Neural cell (in vitro differentiated cells): Measurements from ENCODE around the gene CDON. TPM values are rescaled to one million over a fixed set of nuclear protein-coding genes. Genes with fewer than 3 reads are reported as not detected.

ENCODE experiments used
- H2AFZ ChIP-seq: fragments of 200-600, 300-800 bp; sonication (generic), shearing (Covaris generic); 2 replicates; pipeline ENCODE4 v1.6.0; 2014; ENCODE audit warnings: low read depth, mild to moderate bottlenecking, antibody characterized with exemption, low read length, moderate library complexity
- H3F3A ChIP-seq: fragments of 200-600 bp; shearing (Covaris generic); 2 replicates; pipeline ENCODE4 v1.6.1; 2016; ENCODE audit warnings: mild to moderate bottlenecking, moderate library complexity, mixed read lengths, antibody characterized with exemption, low read length; ENCODE audit not compliant: insufficient read depth, poor library complexity, severe bottlenecking
- H3K27ac ChIP-seq: fragments of 200-600, 300-800 bp; sonication (generic), shearing (Covaris generic); 2 replicates; pipeline ENCODE4 v1.5.1; 2014; ENCODE audit warnings: mild to moderate bottlenecking, low read length, moderate library complexity
- H3K27me3 ChIP-seq: fragments of 300-800, 200-600 bp; sonication (generic), shearing (Covaris generic); 2 replicates; pipeline ENCODE4 v1.6.0; 2014; ENCODE audit warnings: mild to moderate bottlenecking, low read depth, low read length, moderate library complexity; ENCODE audit not compliant: insufficient read depth
- H3K36me3 ChIP-seq: fragments of 300-800, 200-600 bp; sonication (generic), shearing (Covaris generic); 2 replicates; pipeline ENCODE4 v1.5.1; 2014; ENCODE audit warnings: mild to moderate bottlenecking, antibody characterized with exemption, low read length, moderate library complexity; ENCODE audit not compliant: insufficient read depth
- H3K4me2 ChIP-seq: fragments of 300-800, 200-600 bp; sonication (generic), shearing (Covaris generic); 2 replicates; pipeline ENCODE4 v1.6.0; 2014; ENCODE audit warnings: mild to moderate bottlenecking, low read length
- H3K4me3 ChIP-seq: fragments of 300-800, 200-600 bp; sonication (generic), shearing (Covaris generic); 2 replicates; pipeline ENCODE4 v1.5.1; 2014; ENCODE audit warnings: mild to moderate bottlenecking, low read length, moderate library complexity
- H3K79me2 ChIP-seq: fragments of 200-600 bp; shearing (Covaris generic); replicated peaks from 2 replicates; pipeline ENCODE4 v1.6.0; 2014; ENCODE audit warnings: mild to moderate bottlenecking, low read length, moderate library complexity; ENCODE audit not compliant: insufficient read depth
- H3K9ac ChIP-seq: fragments of 300-800, 200-600 bp; sonication (generic), shearing (Covaris generic); 2 replicates; pipeline ENCODE4 v1.6.1; 2016; ENCODE audit warnings: mild to moderate bottlenecking, low read length, mixed read lengths
- H3K9me2 ChIP-seq: fragments of 200-600 bp; shearing (Covaris generic); 2 replicates; pipeline ENCODE4 v1.6.1; 2016; ENCODE audit warnings: mild to moderate bottlenecking, low read length, mixed read lengths; ENCODE audit not compliant: insufficient read depth
- H3K9me3 ChIP-seq: fragments of 200-600, 300-800 bp; sonication (generic), shearing (Covaris generic); 2 replicates; pipeline ENCODE4 v1.6.1; 2016; ENCODE audit warnings: mild to moderate bottlenecking, mixed run types, low read length, moderate library complexity, mixed read lengths
- H4K20me1 ChIP-seq: fragments of 200-600 bp; shearing (Covaris generic); 2 replicates; pipeline ENCODE4 v1.6.1; 2016; ENCODE audit warnings: mild to moderate bottlenecking, mixed run types; ENCODE audit not compliant: insufficient read depth
- EP300 ChIP-seq: fragments of 450-650 bp; conservative IDR thresholded peaks from 2 replicates; pipeline ENCODE4 v1.6.1; 2014; ENCODE audit warnings: antibody characterized with exemption, mild to moderate bottlenecking, moderate library complexity; ENCODE audit not compliant: poor library complexity, severe bottlenecking
- EZH2 ChIP-seq: fragments of 200-600, 300-800 bp; shearing (Covaris generic), sonication (generic); IDR thresholded peaks from 2 replicates; pipeline ENCODE4 v1.6.1; 2014; ENCODE audit warnings: antibody characterized with exemption, low read length, borderline replicate concordance, mild to moderate bottlenecking; ENCODE audit not compliant: insufficient read depth, poor library complexity, severe bottlenecking
- MXI1 ChIP-seq: fragments of 450-650 bp; conservative IDR thresholded peaks from 2 replicates; pipeline ENCODE4 v1.6.1; 2014; ENCODE audit warnings: antibody characterized with exemption, mild to moderate bottlenecking; ENCODE audit not compliant: poor library complexity, severe bottlenecking
- POLR2AphosphoS5 ChIP-seq: IDR thresholded peaks from 2 replicates; pipeline ENCODE4 v1.6.1; 2012
- RAD21 ChIP-seq: fragments of 450-650 bp; conservative IDR thresholded peaks from 2 replicates; pipeline ENCODE4 v1.6.1; 2014; ENCODE audit warnings: antibody characterized with exemption, mild to moderate bottlenecking, moderate library complexity
- SMC3 ChIP-seq: fragments of 450-650 bp; conservative IDR thresholded peaks from 2 replicates; pipeline ENCODE4 v1.6.1; 2014; ENCODE audit warnings: antibody characterized with exemption, mild to moderate bottlenecking, moderate library complexity; ENCODE audit not compliant: poor library complexity
- TAF1 ChIP-seq: IDR thresholded peaks from 2 replicates; pipeline ENCODE4 v1.6.1; 2012; ENCODE audit warnings: low read depth
- polyA plus RNA-seq: library from polyadenylated mRNA; depleted of rRNA; stranded (reverse); fragments of >200 nt; gene quantifications from 2 replicates; pipeline ENCODE4 v1.2.3, GENCODE V29; 2014
- TF ChIP-seq, protein P1 (sequence below): IDR thresholded peaks from 2 replicates; pipeline ENCODE4 v1.6.1; 2012; ENCODE audit warnings: borderline replicate concordance
- TF ChIP-seq, protein P2 (sequence below): fragments of 450-650 bp; IDR thresholded peaks from 2 replicates; pipeline ENCODE4 v1.5.1; 2014; ENCODE audit warnings: antibody characterized with exemption, mild to moderate bottlenecking, moderate library complexity; ENCODE audit not compliant: poor library complexity, severe bottlenecking

CDON gene
- polyA plus RNA-seq, 1 donor from 2014 or later = 44.1 TPM

DNA sequence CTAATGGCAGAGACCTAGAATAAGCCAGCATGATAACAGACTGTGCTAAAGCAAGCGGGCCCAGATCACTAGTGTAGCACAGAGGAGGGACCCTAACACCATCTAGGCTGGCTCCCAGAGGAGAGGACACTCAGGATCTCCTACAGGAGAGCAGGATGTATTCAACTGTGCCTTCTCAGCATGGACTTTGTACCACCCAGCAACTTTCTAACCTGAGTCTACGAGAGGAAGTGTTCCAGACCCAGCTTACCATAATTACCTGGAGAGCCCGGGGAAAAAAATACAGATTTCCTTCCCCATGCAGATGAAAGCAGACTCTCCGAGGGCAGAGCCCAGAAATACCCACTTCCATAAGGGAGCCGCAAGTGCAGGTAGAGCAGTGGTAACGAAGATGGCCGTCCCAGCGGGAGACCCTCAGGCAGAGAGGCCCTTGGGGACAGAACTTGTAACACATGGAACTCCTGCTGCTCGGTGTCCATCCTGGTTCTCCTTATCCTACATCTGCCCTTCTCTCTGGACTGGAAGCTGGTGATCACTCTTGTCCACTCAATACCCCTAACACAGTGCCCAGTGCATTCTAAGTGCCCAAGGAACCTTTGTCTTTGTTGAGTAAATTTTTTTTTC is 138.2 kb downstream of the CDON start:
- H3K27ac ChIP-seq = no peak overlapping the region

DNA sequence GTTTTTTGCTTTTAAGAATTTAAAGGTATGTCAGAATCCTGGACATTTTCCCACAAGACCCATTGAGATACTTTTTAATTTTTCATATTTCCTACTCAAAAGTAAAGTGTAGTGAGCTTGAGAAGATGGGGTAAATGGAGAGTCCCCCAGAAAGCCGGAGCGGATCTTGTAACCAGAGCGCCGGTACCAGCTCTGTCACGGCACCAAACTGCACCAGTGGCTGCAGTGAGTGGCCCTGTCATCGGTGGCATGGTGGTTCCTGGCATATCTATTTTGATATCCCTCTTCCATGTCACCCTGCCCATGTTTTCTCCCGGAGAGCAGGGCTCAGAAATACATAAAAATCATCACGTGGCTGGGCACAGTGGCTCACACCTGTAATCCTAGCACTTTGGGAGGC is 139.0 kb downstream of the CDON start:
- TF ChIP-seq MXI1 (no peak), RAD21 (no peak), EZH2 (no peak), SMC3 (no peak), POLR2AphosphoS5 (no peak), TAF1 (no peak), EP300 (no peak)
- TF ChIP-seq, protein P1, sequence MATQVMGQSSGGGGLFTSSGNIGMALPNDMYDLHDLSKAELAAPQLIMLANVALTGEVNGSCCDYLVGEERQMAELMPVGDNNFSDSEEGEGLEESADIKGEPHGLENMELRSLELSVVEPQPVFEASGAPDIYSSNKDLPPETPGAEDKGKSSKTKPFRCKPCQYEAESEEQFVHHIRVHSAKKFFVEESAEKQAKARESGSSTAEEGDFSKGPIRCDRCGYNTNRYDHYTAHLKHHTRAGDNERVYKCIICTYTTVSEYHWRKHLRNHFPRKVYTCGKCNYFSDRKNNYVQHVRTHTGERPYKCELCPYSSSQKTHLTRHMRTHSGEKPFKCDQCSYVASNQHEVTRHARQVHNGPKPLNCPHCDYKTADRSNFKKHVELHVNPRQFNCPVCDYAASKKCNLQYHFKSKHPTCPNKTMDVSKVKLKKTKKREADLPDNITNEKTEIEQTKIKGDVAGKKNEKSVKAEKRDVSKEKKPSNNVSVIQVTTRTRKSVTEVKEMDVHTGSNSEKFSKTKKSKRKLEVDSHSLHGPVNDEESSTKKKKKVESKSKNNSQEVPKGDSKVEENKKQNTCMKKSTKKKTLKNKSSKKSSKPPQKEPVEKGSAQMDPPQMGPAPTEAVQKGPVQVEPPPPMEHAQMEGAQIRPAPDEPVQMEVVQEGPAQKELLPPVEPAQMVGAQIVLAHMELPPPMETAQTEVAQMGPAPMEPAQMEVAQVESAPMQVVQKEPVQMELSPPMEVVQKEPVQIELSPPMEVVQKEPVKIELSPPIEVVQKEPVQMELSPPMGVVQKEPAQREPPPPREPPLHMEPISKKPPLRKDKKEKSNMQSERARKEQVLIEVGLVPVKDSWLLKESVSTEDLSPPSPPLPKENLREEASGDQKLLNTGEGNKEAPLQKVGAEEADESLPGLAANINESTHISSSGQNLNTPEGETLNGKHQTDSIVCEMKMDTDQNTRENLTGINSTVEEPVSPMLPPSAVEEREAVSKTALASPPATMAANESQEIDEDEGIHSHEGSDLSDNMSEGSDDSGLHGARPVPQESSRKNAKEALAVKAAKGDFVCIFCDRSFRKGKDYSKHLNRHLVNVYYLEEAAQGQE = no peak
- TF ChIP-seq, protein P2, sequence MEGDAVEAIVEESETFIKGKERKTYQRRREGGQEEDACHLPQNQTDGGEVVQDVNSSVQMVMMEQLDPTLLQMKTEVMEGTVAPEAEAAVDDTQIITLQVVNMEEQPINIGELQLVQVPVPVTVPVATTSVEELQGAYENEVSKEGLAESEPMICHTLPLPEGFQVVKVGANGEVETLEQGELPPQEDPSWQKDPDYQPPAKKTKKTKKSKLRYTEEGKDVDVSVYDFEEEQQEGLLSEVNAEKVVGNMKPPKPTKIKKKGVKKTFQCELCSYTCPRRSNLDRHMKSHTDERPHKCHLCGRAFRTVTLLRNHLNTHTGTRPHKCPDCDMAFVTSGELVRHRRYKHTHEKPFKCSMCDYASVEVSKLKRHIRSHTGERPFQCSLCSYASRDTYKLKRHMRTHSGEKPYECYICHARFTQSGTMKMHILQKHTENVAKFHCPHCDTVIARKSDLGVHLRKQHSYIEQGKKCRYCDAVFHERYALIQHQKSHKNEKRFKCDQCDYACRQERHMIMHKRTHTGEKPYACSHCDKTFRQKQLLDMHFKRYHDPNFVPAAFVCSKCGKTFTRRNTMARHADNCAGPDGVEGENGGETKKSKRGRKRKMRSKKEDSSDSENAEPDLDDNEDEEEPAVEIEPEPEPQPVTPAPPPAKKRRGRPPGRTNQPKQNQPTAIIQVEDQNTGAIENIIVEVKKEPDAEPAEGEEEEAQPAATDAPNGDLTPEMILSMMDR = no peak
- Histone ChIP-seq H4K20me1 (no peaks in the 10 kb centered on the region), H3K9me3 (no peaks in the 10 kb centered on the region), H3K36me3 (no peaks in the 10 kb centered on the region), H3K4me3 (no peak overlapping the region), H3K4me2 (no peak overlapping the region), H3K27ac (no peak overlapping the region), H3K79me2 (no peaks in the 10 kb centered on the region), H3K27me3 (no peaks in the 10 kb centered on the region), H3K9me2 (no peaks in the 10 kb centered on the region), H3K9ac (no peak overlapping the region), H3F3A (no peaks in the 10 kb centered on the region), H2AFZ (no peak overlapping the region)

More for the DNA sequence above, 138.2 kb downstream of the CDON start:
- H2AFZ ChIP-seq = no peak overlapping the region
- no peaks in the 10 kb centered on the region for H4K20me1 ChIP-seq
- H3K9me2 ChIP-seq = no peaks in the 10 kb centered on the region
- H3K4me2 ChIP-seq = no peak overlapping the region
- H3K9ac ChIP-seq = no peak overlapping the region
- H3K79me2 ChIP-seq = no peaks in the 10 kb centered on the region
- no peaks in the 10 kb centered on the region for H3K9me3 ChIP-seq
- no peaks in the 10 kb centered on the region for H3F3A ChIP-seq
- H3K27me3 ChIP-seq = no peaks in the 10 kb centered on the region
- H3K4me3 ChIP-seq = no peak overlapping the region
- no peaks in the 10 kb centered on the region for H3K36me3 ChIP-seq
- TF ChIP-seq MXI1 (no peak), POLR2AphosphoS5 (no peak)
